ENCODE results near the gene MYO18A. TPM values are rescaled to one million over a fixed set of nuclear protein-coding genes. Genes with fewer than 3 reads are reported as not detected.

Gene MYO18A, protein sequence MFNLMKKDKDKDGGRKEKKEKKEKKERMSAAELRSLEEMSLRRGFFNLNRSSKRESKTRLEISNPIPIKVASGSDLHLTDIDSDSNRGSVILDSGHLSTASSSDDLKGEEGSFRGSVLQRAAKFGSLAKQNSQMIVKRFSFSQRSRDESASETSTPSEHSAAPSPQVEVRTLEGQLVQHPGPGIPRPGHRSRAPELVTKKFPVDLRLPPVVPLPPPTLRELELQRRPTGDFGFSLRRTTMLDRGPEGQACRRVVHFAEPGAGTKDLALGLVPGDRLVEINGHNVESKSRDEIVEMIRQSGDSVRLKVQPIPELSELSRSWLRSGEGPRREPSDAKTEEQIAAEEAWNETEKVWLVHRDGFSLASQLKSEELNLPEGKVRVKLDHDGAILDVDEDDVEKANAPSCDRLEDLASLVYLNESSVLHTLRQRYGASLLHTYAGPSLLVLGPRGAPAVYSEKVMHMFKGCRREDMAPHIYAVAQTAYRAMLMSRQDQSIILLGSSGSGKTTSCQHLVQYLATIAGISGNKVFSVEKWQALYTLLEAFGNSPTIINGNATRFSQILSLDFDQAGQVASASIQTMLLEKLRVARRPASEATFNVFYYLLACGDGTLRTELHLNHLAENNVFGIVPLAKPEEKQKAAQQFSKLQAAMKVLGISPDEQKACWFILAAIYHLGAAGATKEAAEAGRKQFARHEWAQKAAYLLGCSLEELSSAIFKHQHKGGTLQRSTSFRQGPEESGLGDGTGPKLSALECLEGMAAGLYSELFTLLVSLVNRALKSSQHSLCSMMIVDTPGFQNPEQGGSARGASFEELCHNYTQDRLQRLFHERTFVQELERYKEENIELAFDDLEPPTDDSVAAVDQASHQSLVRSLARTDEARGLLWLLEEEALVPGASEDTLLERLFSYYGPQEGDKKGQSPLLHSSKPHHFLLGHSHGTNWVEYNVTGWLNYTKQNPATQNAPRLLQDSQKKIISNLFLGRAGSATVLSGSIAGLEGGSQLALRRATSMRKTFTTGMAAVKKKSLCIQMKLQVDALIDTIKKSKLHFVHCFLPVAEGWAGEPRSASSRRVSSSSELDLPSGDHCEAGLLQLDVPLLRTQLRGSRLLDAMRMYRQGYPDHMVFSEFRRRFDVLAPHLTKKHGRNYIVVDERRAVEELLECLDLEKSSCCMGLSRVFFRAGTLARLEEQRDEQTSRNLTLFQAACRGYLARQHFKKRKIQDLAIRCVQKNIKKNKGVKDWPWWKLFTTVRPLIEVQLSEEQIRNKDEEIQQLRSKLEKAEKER (N-terminal part only)
- 37.8 and 47.2 TPM in 2 replicates for total RNA-seq

DNA sequence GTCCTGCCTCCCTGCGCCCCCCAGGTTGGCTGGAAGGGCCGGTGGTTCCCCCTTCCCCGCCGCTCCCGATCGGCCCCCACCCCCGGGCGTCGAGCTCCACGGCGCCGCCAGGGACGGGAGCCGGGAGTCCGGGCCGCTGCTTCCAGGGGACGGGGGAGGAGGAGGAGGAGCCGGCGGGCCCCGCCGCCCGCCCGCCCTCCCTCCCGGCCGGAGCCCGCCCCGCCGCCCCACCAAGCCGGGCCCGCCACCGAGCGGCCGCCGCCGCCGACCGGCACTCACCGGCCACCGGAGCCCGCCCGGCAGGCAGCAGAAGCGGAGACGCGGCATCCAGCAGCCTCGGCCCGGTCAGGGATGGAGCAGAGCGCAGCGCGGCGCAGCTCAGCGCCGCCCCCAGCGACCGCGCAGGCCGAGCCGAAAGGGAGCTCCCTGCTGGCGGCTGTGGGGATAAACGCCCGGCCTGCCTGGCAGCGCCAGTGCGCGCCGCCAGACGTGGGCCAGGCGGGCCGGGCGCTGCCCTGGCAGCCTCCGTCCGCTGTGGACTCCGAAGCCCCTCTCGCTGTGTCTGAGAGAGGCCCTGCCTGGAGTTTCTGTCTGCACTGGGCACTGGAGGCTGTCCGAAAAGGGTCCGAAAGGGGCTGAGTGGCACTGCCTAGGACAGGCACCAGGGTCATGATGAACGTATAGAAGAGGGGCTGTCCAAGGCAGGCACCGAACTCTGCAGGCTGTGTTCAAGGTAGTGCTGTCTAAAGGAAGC lies at the start of gene MYO18A:
TSS of gene MYO18A (minus strand) at position 365 of the 754 bp plus-strand sequence. CDS start 13,458 bp downstream, outside the sequence.

DNA sequence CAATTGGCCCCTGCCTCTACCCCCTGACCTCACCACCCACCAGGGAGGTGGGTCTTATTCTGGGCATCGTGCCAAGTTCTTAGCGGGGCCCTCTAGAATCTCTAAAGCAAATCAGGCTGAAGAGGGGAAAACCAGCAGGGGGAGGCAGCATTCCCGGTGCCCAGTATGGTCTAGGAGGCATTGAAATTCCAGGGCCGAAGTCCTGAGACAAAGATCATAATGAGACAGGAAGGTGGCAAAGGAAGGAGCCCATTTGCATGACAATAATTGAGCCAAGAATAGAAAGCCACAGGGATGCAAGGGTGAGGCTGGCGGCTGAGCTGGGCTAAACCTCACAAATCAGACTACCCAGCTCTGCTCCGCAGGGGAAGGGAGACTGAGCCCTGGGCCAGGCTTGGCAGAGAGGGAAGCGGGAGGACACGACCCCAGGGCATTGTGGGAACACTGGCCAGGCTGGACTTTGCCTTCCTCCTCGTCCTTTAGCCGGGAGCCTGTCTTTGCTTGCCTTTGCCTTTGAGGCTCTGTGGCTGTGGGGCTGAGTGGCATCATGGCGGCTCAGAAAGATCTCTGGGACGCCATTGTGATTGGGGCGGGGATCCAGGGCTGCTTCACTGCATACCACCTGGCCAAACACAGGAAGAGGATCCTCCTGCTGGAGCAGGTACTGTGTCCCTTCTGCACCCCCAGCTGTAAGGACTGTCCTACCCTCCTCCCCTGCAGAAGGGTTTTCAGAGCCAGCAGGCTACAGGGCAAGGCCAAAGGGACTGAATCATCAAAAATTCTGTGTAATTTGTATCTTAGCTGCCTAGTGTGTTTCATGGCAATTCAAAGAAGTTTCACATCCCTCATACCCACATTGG lies 137.3 kb downstream of the MYO18A start, which contains the start of gene PIPOX:
TSS of gene PIPOX (plus strand) at position 463 of the 860 bp plus-strand sequence. CDS start at position 548, 85 bp downstream.

Other genes with a start within 250 kb of the MYO18A start
- 16.0 and 17.0 TPM in 2 replicates for gene PHF12, start 228.9 kb downstream of the MYO18A start, total RNA-seq
- not detected in 2 replicates for gene SEZ6, start 174.4 kb downstream of the MYO18A start, total RNA-seq
- 1.2 and 2.4 TPM in 2 replicates for gene PIPOX, start 137.3 kb downstream of the MYO18A start, total RNA-seq
- gene CRYBA1, start 66.5 kb upstream of the MYO18A start, total RNA-seq, result not detected in 2 replicates
- 64.0 and 71.5 TPM in 2 replicates for gene NUFIP2, start 113.8 kb upstream of the MYO18A start, total RNA-seq
- 88.1 and 89.4 TPM in 2 replicates for gene TAOK1, start 210.0 kb upstream of the MYO18A start, total RNA-seq

Measured in articular chondrocyte of knee joint (primary cell).